Ishikawa (cell line): ENCODE results near the gene HOXB5.

Source experiments
- NFIC ChIP-seq: IDR thresholded peaks from 2 replicates; pipeline ENCODE4 v1.6.1; 2012
- RAD21 ChIP-seq: IDR thresholded peaks from 2 replicates; pipeline ENCODE4 v1.6.1; 2012; ENCODE audit warnings: low read depth
- TAF1 ChIP-seq: IDR thresholded peaks from 2 replicates; pipeline ENCODE4 v1.6.1; 2012; ENCODE audit warnings: low read depth, mild to moderate bottlenecking
- TF ChIP-seq, protein P1 (sequence below): IDR thresholded peaks from 2 replicates; pipeline ENCODE4 v1.6.1; 2012; ENCODE audit warnings: low read depth, mild to moderate bottlenecking

DNA sequence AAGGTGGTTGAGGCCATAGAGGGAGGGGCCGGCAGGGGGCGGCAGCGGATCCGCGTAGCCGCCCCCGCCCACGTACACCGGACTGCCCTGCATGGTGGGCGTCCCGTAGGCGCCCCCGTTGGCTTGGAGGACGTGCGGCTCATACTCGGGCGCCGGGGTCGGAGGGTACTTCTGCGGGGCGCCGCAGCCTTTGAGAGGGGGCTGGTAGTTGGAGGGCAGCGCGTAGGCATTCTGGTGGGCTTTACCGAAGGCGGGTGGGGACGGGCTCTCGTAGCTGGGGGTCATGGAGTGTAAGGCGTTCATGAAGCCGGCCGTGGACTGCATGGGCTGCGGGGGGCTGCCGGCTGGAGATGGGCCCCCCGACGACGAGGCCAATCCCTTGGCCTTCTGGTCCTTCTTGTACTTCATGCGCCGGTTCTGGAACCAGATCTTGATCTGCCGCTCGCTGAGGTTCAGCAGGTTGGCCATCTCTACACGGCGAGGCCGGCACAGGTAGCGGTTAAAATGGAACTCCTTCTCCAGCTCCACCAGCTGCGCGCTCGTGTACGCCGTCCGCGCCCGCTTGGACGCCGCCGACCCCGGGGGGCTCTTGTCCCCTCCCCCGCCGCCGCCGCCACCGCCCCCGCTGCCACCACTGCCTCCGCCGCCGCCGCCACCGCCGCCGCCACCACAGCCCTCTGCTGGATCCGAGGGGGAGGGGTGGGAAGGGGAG lies 42.9 kb downstream of the HOXB5 start:
- TF ChIP-seq TAF1: no peak
- TF ChIP-seq RAD21: no peak
- no peak for TF ChIP-seq NFIC
- TF ChIP-seq, protein P1, sequence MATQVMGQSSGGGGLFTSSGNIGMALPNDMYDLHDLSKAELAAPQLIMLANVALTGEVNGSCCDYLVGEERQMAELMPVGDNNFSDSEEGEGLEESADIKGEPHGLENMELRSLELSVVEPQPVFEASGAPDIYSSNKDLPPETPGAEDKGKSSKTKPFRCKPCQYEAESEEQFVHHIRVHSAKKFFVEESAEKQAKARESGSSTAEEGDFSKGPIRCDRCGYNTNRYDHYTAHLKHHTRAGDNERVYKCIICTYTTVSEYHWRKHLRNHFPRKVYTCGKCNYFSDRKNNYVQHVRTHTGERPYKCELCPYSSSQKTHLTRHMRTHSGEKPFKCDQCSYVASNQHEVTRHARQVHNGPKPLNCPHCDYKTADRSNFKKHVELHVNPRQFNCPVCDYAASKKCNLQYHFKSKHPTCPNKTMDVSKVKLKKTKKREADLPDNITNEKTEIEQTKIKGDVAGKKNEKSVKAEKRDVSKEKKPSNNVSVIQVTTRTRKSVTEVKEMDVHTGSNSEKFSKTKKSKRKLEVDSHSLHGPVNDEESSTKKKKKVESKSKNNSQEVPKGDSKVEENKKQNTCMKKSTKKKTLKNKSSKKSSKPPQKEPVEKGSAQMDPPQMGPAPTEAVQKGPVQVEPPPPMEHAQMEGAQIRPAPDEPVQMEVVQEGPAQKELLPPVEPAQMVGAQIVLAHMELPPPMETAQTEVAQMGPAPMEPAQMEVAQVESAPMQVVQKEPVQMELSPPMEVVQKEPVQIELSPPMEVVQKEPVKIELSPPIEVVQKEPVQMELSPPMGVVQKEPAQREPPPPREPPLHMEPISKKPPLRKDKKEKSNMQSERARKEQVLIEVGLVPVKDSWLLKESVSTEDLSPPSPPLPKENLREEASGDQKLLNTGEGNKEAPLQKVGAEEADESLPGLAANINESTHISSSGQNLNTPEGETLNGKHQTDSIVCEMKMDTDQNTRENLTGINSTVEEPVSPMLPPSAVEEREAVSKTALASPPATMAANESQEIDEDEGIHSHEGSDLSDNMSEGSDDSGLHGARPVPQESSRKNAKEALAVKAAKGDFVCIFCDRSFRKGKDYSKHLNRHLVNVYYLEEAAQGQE: no peak
